H1 (cell line): ENCODE results near the gene KCNQ1OT1. TPM values are rescaled to one million over a fixed set of nuclear protein-coding genes. Genes with fewer than 3 reads are reported as not detected.

Experiments
- CTCF ChIA-PET: fragments of 300-600 bp; sonication (Branson Sonifier 250); formaldehyde crosslinking; loops from one replicate; lab custom pipeline; 2021; ENCODE audit not compliant: partially characterized antibody; lab: Charles Lee
- POLR2A ChIA-PET: fragments of 300-600 bp; sonication (Branson Sonifier 250); formaldehyde crosslinking; loops from one replicate; lab custom pipeline; 2021; ENCODE audit warnings: inconsistent platforms; ENCODE audit not compliant: partially characterized antibody; lab: Charles Lee
- DNase-seq, 2 experiments: peaks; one replicate each; pipeline versions ENCODE4 v3.0.0 to v3.0.0-alpha.2; 2010 to 2022; ENCODE audit warnings: low spot score in 2 of 2, low read depth in 1 of 2, mixed read lengths in 1 of 2
- FAIRE-seq: peaks from 2 replicates; lab custom pipeline; 2011; peaks lifted over from hg19 to GRCh38; lab: Jason Lieb, UNC
- H2AFZ ChIP-seq: 2 replicates; pipeline ENCODE4 v1.8.1; 2012; ENCODE audit warnings: low read length, inconsistent platforms
- H2AK5ac ChIP-seq: 2 replicates; pipeline ENCODE4 v1.6.1; 2013; ENCODE audit warnings: low read depth, low read length
- H2BK120ac ChIP-seq: replicated peaks from 2 replicates; pipeline ENCODE3; 2013; ENCODE audit warnings: low read depth, low read length, inconsistent platforms
- H2BK12ac ChIP-seq: 2 replicates; pipeline ENCODE4 v1.6.1; 2013; ENCODE audit warnings: low read depth, low read length
- H2BK15ac ChIP-seq: 2 replicates; pipeline ENCODE4 v1.6.1; 2013; ENCODE audit warnings: low read length
- H2BK20ac ChIP-seq: 2 replicates; pipeline ENCODE4 v1.6.1; 2013; ENCODE audit warnings: low read length
- H2BK5ac ChIP-seq: 2 replicates; pipeline ENCODE4 v1.6.1; 2013; ENCODE audit warnings: low read depth, low read length
- H3K14ac ChIP-seq: 2 replicates; pipeline ENCODE4 v1.6.1; 2013; ENCODE audit warnings: inconsistent platforms; ENCODE audit not compliant: insufficient read length
- H3K18ac ChIP-seq: 2 replicates; pipeline ENCODE4 v1.6.1; 2013; ENCODE audit warnings: low read length; ENCODE audit errors: extremely low read depth
- H3K23ac ChIP-seq: 2 replicates; pipeline ENCODE4 v1.6.1; 2013; ENCODE audit warnings: inconsistent platforms; ENCODE audit not compliant: insufficient read length
- H3K23me2 ChIP-seq: 2 replicates; pipeline ENCODE4 v1.6.1; 2013; ENCODE audit warnings: low read depth, low read length
- H3K27ac ChIP-seq: 2 replicates; pipeline ENCODE4 v1.6.1; 2011; ENCODE audit warnings: low read depth, low read length, inconsistent platforms
- H3K27me3 ChIP-seq, 4 experiments: replicated peaks in 1 of 4; 1 replicate in 1 of 4; 2 replicates in 3 of 4; pipeline versions ENCODE4 v1.6.1 to v1.8.1; 2011 to 2013; ENCODE audit warnings: low read length in 3 of 4, mild to moderate bottlenecking in 3 of 4, inconsistent platforms in 2 of 4, mixed read lengths in 2 of 4, moderate library complexity in 1 of 4; ENCODE audit not compliant: control insufficient read depth in 3 of 4, insufficient read depth in 3 of 4; ENCODE audit errors: extremely low read depth in 1 of 4
- H3K36me3 ChIP-seq, 4 experiments: 2 replicates each; pipeline versions ENCODE4 v1.6.1 to v1.8.1; 2011 to 2013; ENCODE audit warnings: mild to moderate bottlenecking in 4 of 4, low read length in 3 of 4, moderate library complexity in 2 of 4, control low read depth in 1 of 4, inconsistent platforms in 1 of 4; ENCODE audit not compliant: insufficient read depth in 4 of 4, control insufficient read depth in 2 of 4
- H3K4ac ChIP-seq: replicated peaks from 2 replicates; pipeline ENCODE3; 2013; ENCODE audit warnings: low read length, low read depth, mixed read lengths, inconsistent platforms; ENCODE audit not compliant: insufficient read length
- H3K4me1 ChIP-seq, 4 experiments: replicated peaks in 1 of 4; 1 replicate in 1 of 4; 2 replicates in 3 of 4; pipeline versions ENCODE4 v1.6.1 to v1.8.1; 2011 to 2013; ENCODE audit warnings: low read length in 3 of 4, inconsistent platforms in 2 of 4, mixed read lengths in 1 of 4; ENCODE audit not compliant: insufficient read depth in 4 of 4, control insufficient read depth in 3 of 4
- H3K4me2 ChIP-seq, 2 experiments: 2 replicates each; pipeline versions ENCODE4 v1.6.1 to v1.8.1; 2011 to 2013; ENCODE audit warnings: low read depth in 2 of 2, low read length in 2 of 2, control low read depth in 1 of 2, inconsistent platforms in 1 of 2, mild to moderate bottlenecking in 1 of 2; ENCODE audit not compliant: insufficient read depth in 1 of 2
- H3K4me3 ChIP-seq, 4 experiments: fragments of 200-600, 300-600 bp in 1 of 4; sonication (generic), shearing (Covaris generic), sonication (Bioruptor Twin) in 1 of 4; 2 replicates each; pipeline versions ENCODE4 v1.5.1 to v1.8.1; 2011 to 2016; ENCODE audit warnings: low read length in 4 of 4, low read depth in 3 of 4, control low read depth in 2 of 4, inconsistent platforms in 2 of 4, mild to moderate bottlenecking in 2 of 4, mixed read lengths in 1 of 4, moderate library complexity in 1 of 4; ENCODE audit not compliant: insufficient read depth in 2 of 4; ENCODE audit errors: extremely low read depth in 1 of 4
- H3K56ac ChIP-seq: replicated peaks from 2 replicates; pipeline ENCODE3; 2013; ENCODE audit warnings: low read depth, mild to moderate bottlenecking, mixed read lengths, low read length, inconsistent platforms; ENCODE audit not compliant: insufficient read length
- H3K79me1 ChIP-seq: 2 replicates; pipeline ENCODE4 v1.6.1; 2013; ENCODE audit warnings: low read depth, low read length, control low read depth
- H3K79me2 ChIP-seq, 2 experiments: 2 replicates each; pipeline versions ENCODE4 v1.6.1 to v1.8.1; 2012 to 2013; ENCODE audit warnings: low read length in 2 of 2, mild to moderate bottlenecking in 2 of 2, inconsistent platforms in 1 of 2; ENCODE audit not compliant: insufficient read depth in 2 of 2, control insufficient read depth in 1 of 2
- H3K9ac ChIP-seq, 4 experiments: replicated peaks in 1 of 4; 1 replicate in 1 of 4; 2 replicates in 3 of 4; pipeline versions ENCODE4 v1.6.1 to v1.8.1; 2011 to 2013; ENCODE audit warnings: low read depth in 3 of 4, low read length in 3 of 4, control low read depth in 2 of 4, mild to moderate bottlenecking in 2 of 4, moderate library complexity in 2 of 4, inconsistent platforms in 1 of 4; ENCODE audit errors: extremely low read depth in 1 of 4
- H3K9me3 ChIP-seq, 2 experiments: 2 replicates each; pipeline versions ENCODE4 v1.6.1 to v1.8.1; 2012 to 2013; ENCODE audit warnings: mild to moderate bottlenecking in 2 of 2, moderate library complexity in 2 of 2, control low read depth in 1 of 2, inconsistent platforms in 1 of 2, low read depth in 1 of 2, low read length in 1 of 2, mixed read lengths in 1 of 2; ENCODE audit not compliant: insufficient read depth in 2 of 2
- H4K20me1 ChIP-seq, 2 experiments: replicated peaks in 1 of 2; 2 replicates each; pipeline versions ENCODE3 to v1.8.1; 2011 to 2013; ENCODE audit warnings: inconsistent platforms in 2 of 2, low read length in 2 of 2, mild to moderate bottlenecking in 1 of 2; ENCODE audit not compliant: insufficient read depth in 2 of 2, control insufficient read depth in 1 of 2
- H4K5ac ChIP-seq: 2 replicates; pipeline ENCODE4 v1.6.1; 2013; ENCODE audit warnings: low read length, low read depth, mixed read lengths, inconsistent platforms; ENCODE audit not compliant: insufficient read length
- H4K8ac ChIP-seq: 2 replicates; pipeline ENCODE4 v1.8.0; 2013; ENCODE audit warnings: mild to moderate bottlenecking, moderate library complexity, low read length, inconsistent platforms; ENCODE audit not compliant: insufficient read depth; ENCODE audit errors: extremely low read depth
- H4K91ac ChIP-seq: replicated peaks from 2 replicates; pipeline ENCODE3; 2013; ENCODE audit warnings: low read length, mixed read lengths, inconsistent platforms; ENCODE audit not compliant: insufficient read length
- CTCF ChIP-seq, 3 experiments: IDR thresholded peaks; 1 replicate in 2 of 3; 2 replicates in 1 of 3; pipeline versions ENCODE4 v1.5.1 to v1.6.1; 2011; ENCODE audit warnings: low read length in 3 of 3, mild to moderate bottlenecking in 3 of 3, inconsistent platforms in 2 of 3, low read depth in 1 of 3, moderate library complexity in 1 of 3; ENCODE audit not compliant: insufficient read depth in 1 of 3; ENCODE audit errors: control extremely low read depth in 1 of 3
- EP300 ChIP-seq, 2 experiments: IDR thresholded peaks; 1 replicate in 1 of 2; 2 replicates in 1 of 2; pipeline ENCODE4 v1.6.1; 2011 to 2012; ENCODE audit warnings: low read depth in 2 of 2, low read length in 2 of 2, mild to moderate bottlenecking in 2 of 2, borderline replicate concordance in 1 of 2, inconsistent platforms in 1 of 2, moderate library complexity in 1 of 2
- FOSL1 ChIP-seq: IDR thresholded peaks from 2 replicates; pipeline ENCODE4 v1.6.1; 2011; ENCODE audit warnings: mild to moderate bottlenecking, low read depth, low read length, moderate library complexity; ENCODE audit not compliant: insufficient read depth
- KDM4A ChIP-seq: IDR thresholded peaks from one replicate; pipeline ENCODE4 v1.7.1; 2012; ENCODE audit warnings: low read depth, mild to moderate bottlenecking, moderate library complexity, low read length, inconsistent platforms; ENCODE audit not compliant: severe bottlenecking
- PHF8 ChIP-seq: fragments of 200-600 bp; sonication (generic); conservative IDR thresholded peaks from 2 replicates; pipeline ENCODE4 v1.7.1; 2012; ENCODE audit warnings: low read depth, mild to moderate bottlenecking, inconsistent platforms, low read length, moderate library complexity
- RAD21 ChIP-seq, 2 experiments: IDR thresholded peaks in 1 of 2; conservative IDR thresholded peaks in 1 of 2; 2 replicates each; pipeline ENCODE4 v1.6.1; 2011; ENCODE audit warnings: low read depth in 2 of 2, low read length in 2 of 2, improper control_type of control experiment in 1 of 2, inconsistent platforms in 1 of 2, mild to moderate bottlenecking in 1 of 2, moderate library complexity in 1 of 2
- SIX5 ChIP-seq: IDR thresholded peaks from 2 replicates; pipeline ENCODE4 v1.6.1; 2011; ENCODE audit warnings: mild to moderate bottlenecking, low read depth, low read length
- TCF12 ChIP-seq: IDR thresholded peaks from 2 replicates; pipeline ENCODE4 v1.6.1; 2011; ENCODE audit warnings: low read depth, mild to moderate bottlenecking, low read length
- TEAD4 ChIP-seq: IDR thresholded peaks from 2 replicates; pipeline ENCODE4 v1.6.1; 2012; ENCODE audit warnings: low read depth, low read length, inconsistent platforms, mixed read lengths
- ZNF274 ChIP-seq: IDR thresholded peaks from 2 replicates; pipeline ENCODE4 v1.7.0; 2012; ENCODE audit warnings: low read length, borderline replicate concordance; ENCODE audit errors: extremely low read depth
- WGBS, 2 experiments: shearing (Covaris generic) in 1 of 2; methylation state at CpG; one replicate each; pipeline versions ENCODE4 v1.1.6 to v1.1.7; 2013 to 2015; ENCODE audit warnings: low lambda C conversion rate in 2 of 2, mixed read lengths in 2 of 2, inconsistent platforms in 1 of 2, low coverage in 1 of 2, missing lambda C conversion rate in 1 of 2; ENCODE audit not compliant: insufficient replicate concordance in 2 of 2, insufficient coverage in 1 of 2, insufficient read length in 1 of 2; ENCODE audit errors: extremely low coverage in 1 of 2, missing lambda C conversion rate in 1 of 2; 5-methylcytosine and 5-hydroxymethylcytosine counted together
- polyA plus RNA-seq, 7 experiments: library from polyadenylated mRNA; depleted of rRNA in 3 of 7; stranded (reverse) in 5 of 7; unstranded in 2 of 7; fragments of >200 nt in 5 of 7; fragments of 200-250 nt in 2 of 7; gene quantifications; 1 replicate in 5 of 7; 2 replicates in 1 of 7; 4 replicates in 1 of 7; pipeline versions ENCODE4 v1.2.1 to v1.2.3, GENCODE V29; 2011 to 2013; ENCODE audit warnings: missing spikeins in 2 of 7, mixed read lengths in 2 of 7
- total RNA-seq: library from RNA; stranded (reverse); fragmentation: NEBNext Ultra II Directional; extraction: Animal tissue kit (Norgen Biotek cat#: 25700); gene quantifications from 2 replicates; pipeline ENCODE4 v1.2.1, GENCODE V29; 2021

The KCNQ1OT1 gene
- total and polyA plus RNA-seq, 2 of the 8 experiments (the other 6 are each of a cell fraction or from before 2014, with no cell fraction given): 0.21 to 1.2 TPM

GRCh38 chr11:2687223-2687530 is 12.6 kb downstream of the KCNQ1OT1 start:
- WGBS, 2 experiments: 75% methylated on average over 1 of the region's 1 CpG; no CpG with 5 or more reads in 1 of the 2 experiments
- H3K23ac ChIP-seq: no peak overlapping the region
- H3K36me3 ChIP-seq: no peaks in the 10 kb centered on the region
- FAIRE-seq (no peak), DNase-seq (no peak)
- H2BK20ac ChIP-seq: no peak overlapping the region
- peaks cover 27 to 60% (median 44%) of the 10 kb centered on the region in 4 experiments for H3K4me1 ChIP-seq
- H2BK5ac ChIP-seq: no peak overlapping the region
- no peak overlapping the region for H3K27ac ChIP-seq
- H3K23me2 ChIP-seq: no peaks in the 10 kb centered on the region
- H3K27me3 ChIP-seq: peaks cover 0 to 4% (median 0%) of the 10 kb centered on the region in 4 experiments; a peak in 2 of 7 replicates
- no peak overlapping the region for H3K14ac ChIP-seq
- peak overlapping the region; percentile 21; the same call in 1 of the 2 replicates for H2BK15ac ChIP-seq
- no peak overlapping the region for H4K8ac ChIP-seq
- peak overlapping the region; percentile 6; the same call in 1 of the 2 replicates for H2BK12ac ChIP-seq
- H3K18ac ChIP-seq: no peak overlapping the region; the same call in 1 of the 2 replicates
- H4K20me1 ChIP-seq: peaks cover 6 to 30% of the 10 kb centered on the region in 2 experiments
- H3K56ac ChIP-seq: no peak overlapping the region
- H3K79me1 ChIP-seq: peaks cover 10% of the 10 kb centered on the region
- H3K4me2 ChIP-seq: no peak overlapping the region
- CTCF ChIA-PET: interaction anchor here (1.1 to 1.5 kb wide), 4 partner anchors 26 to 205 kb away, joined by 3 to 9 read pairs (median 5); no protein-coding TSS in a partner anchor
- no peak overlapping the region for H3K9ac ChIP-seq
- H2AK5ac ChIP-seq: 0 out of 2 replicates have a peak overlapping the region, but pooled peaks have one; percentile 19
- no peak overlapping the region for H3K4me3 ChIP-seq
- no peak overlapping the region for H4K5ac ChIP-seq
- H2BK120ac ChIP-seq: no peak overlapping the region
- POLR2A ChIA-PET: interaction anchor here (0.5 to 2.1 kb wide), 4 partner anchors 12 to 199 kb away, joined by 3 to 8 read pairs (median 4); partner anchors contain the start of genes CDKN1C and KCNQ1OT1
- H3K9me3 ChIP-seq: no peaks in the 10 kb centered on the region
- H4K91ac ChIP-seq: peak overlapping the region; percentile 48
- peaks cover 0 to 65% of the 10 kb centered on the region in 2 experiments; a peak in 2 of 4 replicates for H3K79me2 ChIP-seq
- H3K4ac ChIP-seq: no peak overlapping the region
- H2AFZ ChIP-seq: no peak overlapping the region
- TF ChIP-seq RAD21 (IDR thresholded peaks at IDR 0.05 in 1 of 2, conservative IDR thresholded peaks at IDR 0.05 in 1 of 2; ENCODE audit: low read depth in 2 of 2, low read length in 2 of 2): no peak
- no peak for TF ChIP-seq PHF8
- no peak for TF ChIP-seq KDM4A
- no peak for TF ChIP-seq FOSL1
- TF ChIP-seq ZNF274: no peak
- no peak for TF ChIP-seq TEAD4
- no peak for TF ChIP-seq TCF12
- no peak for TF ChIP-seq SIX5
- no peak for TF ChIP-seq CTCF (IDR thresholded peaks at IDR 0.05; ENCODE audit: control extremely low read depth in 1 of 3, insufficient read depth in 1 of 3, low read depth in 1 of 3, low read length in 3 of 3)
- TF ChIP-seq EP300 (IDR thresholded peaks at IDR 0.05; ENCODE audit: borderline replicate concordance in 1 of 2, low read depth in 2 of 2, low read length in 2 of 2): no peak
